Ovary (tissue), 3 donors: Measurements from ENCODE around the gene YES1.

Experiments
- EP300 ChIP-seq: sonication (generic); formaldehyde crosslinking; IDR thresholded peaks from one replicate; pipeline ENCODE4 v1.6.1; 2017; ENCODE audit warnings: antibody characterized with exemption
- POLR2A ChIP-seq: fragments of 450-650 bp; IDR thresholded peaks from one replicate; pipeline ENCODE4 v1.6.1; 2017; ENCODE audit warnings: antibody characterized with exemption, mild to moderate bottlenecking, moderate library complexity
- TF ChIP-seq, protein P1 (sequence below), 3 donors: fragments of 450-650 bp in 2 of 3; fragments of 200-600 bp in 1 of 3; IDR thresholded peaks; one replicate each; pipeline versions ENCODE4 v1.5.1 to v1.8.0; 2016 to 2022; ENCODE audit warnings: antibody characterized with exemption in 3 of 3, mild to moderate bottlenecking in 1 of 3
- donor health status: DM: no; HTN: no; CAD: no.

DNA sequence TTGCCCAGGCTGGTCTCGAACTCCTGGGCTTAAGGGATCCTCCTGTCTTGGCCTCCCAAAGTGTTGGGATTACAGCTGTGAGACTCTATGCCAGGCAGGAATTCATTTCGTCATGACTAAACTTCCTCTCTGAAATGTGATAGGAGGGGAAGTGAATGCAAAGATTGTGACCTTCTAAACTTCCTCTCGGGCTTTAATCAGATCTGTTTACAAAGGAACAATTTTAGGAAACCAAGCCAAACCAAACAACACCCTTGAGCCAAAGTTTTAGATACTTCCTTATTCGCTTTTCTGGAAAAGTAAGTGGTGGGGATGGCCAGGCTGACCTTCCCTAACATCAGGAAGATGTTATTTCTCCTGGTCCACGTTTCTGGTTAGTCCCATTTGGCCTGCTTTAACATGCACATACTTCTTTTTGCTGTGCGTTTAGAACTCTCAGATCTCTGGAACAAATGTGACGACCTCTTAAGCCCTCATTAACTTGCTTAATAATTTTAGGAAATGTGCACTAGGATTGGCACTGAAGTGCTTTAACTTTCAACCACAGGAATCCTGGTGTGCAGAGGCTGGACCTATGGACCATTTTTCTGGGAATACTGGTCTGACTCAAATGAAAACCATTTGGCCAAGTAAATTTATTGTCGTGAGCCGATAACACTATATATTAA is 33.2 kb upstream of the YES1 start:
- TF ChIP-seq, protein P1, sequence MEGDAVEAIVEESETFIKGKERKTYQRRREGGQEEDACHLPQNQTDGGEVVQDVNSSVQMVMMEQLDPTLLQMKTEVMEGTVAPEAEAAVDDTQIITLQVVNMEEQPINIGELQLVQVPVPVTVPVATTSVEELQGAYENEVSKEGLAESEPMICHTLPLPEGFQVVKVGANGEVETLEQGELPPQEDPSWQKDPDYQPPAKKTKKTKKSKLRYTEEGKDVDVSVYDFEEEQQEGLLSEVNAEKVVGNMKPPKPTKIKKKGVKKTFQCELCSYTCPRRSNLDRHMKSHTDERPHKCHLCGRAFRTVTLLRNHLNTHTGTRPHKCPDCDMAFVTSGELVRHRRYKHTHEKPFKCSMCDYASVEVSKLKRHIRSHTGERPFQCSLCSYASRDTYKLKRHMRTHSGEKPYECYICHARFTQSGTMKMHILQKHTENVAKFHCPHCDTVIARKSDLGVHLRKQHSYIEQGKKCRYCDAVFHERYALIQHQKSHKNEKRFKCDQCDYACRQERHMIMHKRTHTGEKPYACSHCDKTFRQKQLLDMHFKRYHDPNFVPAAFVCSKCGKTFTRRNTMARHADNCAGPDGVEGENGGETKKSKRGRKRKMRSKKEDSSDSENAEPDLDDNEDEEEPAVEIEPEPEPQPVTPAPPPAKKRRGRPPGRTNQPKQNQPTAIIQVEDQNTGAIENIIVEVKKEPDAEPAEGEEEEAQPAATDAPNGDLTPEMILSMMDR (IDR thresholded peaks at IDR 0.05) = no peak
- TF ChIP-seq POLR2A = no peak
- no peak for TF ChIP-seq EP300
